Measurements from ENCODE around the gene CLCNKA.

The CLCNKA gene

DNA sequence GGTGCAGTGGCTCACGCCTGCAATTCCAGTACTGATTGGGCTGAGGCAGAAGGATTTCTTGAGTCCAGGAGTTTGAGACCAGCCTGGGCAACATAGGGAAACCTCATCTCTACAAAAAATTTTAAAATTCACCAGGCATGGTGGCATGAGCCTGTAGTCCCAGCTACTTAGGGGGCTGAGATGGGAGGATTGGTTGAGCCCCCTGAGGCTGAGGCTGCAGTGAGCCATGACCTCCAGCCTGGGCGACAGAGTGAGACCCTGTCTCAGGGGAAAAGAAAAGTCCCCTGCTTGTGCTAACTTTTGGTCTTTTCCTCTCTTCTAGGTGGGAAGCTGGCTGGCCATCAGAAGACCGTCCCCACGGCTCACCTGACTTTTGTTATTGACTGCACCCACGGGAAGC, 16.2 kb upstream of the CLCNKA start:
- Histone ChIP-seq H3K4me3 (ENCODE audit: low read length) (no peak overlapping the region), H3K9me3 (ENCODE audit: insufficient read depth, low read depth, low read length) (no peaks in the 10 kb centered on the region), H3K36me3 (ENCODE audit: insufficient read depth, low read depth, low read length) (no peaks in the 10 kb centered on the region), H3K27me3 (ENCODE audit: insufficient read depth, low read length) (no peaks in the 10 kb centered on the region; the same call in 1 of the 2 replicates), H3K4me1 (ENCODE audit: insufficient read depth, low read length) (no peaks in the 10 kb centered on the region), H3K27ac (ENCODE audit: low read length) (no peak overlapping the region), H3K9ac (ENCODE audit: low read depth, low read length) (no peak overlapping the region)

DNA sequence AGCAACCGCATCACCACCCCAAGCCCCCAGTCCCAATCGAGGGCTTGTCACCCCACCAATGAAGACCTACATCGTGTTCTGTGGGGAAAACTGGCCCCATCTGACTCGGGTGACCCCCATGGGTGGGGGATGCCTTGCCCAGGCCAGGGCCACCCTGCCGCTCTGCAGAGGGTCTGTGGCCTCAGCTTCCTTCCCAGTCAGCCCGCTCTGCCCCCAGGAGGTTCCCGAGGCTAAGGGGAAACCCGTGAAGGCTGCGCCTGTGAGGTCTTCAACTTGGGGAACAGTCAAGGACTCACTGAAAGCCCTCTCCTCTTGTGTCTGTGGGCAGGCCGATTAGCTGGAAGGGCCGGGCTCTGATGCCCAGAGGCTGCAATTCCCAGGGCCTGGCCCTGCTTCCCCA, 15.8 kb upstream of the CLCNKA start:
- no peaks in the 10 kb centered on the region for H3K4me1 ChIP-seq (ENCODE audit: insufficient read depth, low read length)
- no peaks in the 10 kb centered on the region for H3K9me3 ChIP-seq (ENCODE audit: insufficient read depth, low read depth, low read length)
- H3K27me3 ChIP-seq (ENCODE audit: insufficient read depth, low read length) = no peaks in the 10 kb centered on the region; the same call in 1 of the 2 replicates
- H3K27ac ChIP-seq (ENCODE audit: low read length) = no peak overlapping the region
- H3K4me3 ChIP-seq (ENCODE audit: low read length) = no peak overlapping the region
- no peaks in the 10 kb centered on the region for H3K36me3 ChIP-seq (ENCODE audit: insufficient read depth, low read depth, low read length)
- no peak overlapping the region for H3K9ac ChIP-seq (ENCODE audit: low read depth, low read length)

DNA sequence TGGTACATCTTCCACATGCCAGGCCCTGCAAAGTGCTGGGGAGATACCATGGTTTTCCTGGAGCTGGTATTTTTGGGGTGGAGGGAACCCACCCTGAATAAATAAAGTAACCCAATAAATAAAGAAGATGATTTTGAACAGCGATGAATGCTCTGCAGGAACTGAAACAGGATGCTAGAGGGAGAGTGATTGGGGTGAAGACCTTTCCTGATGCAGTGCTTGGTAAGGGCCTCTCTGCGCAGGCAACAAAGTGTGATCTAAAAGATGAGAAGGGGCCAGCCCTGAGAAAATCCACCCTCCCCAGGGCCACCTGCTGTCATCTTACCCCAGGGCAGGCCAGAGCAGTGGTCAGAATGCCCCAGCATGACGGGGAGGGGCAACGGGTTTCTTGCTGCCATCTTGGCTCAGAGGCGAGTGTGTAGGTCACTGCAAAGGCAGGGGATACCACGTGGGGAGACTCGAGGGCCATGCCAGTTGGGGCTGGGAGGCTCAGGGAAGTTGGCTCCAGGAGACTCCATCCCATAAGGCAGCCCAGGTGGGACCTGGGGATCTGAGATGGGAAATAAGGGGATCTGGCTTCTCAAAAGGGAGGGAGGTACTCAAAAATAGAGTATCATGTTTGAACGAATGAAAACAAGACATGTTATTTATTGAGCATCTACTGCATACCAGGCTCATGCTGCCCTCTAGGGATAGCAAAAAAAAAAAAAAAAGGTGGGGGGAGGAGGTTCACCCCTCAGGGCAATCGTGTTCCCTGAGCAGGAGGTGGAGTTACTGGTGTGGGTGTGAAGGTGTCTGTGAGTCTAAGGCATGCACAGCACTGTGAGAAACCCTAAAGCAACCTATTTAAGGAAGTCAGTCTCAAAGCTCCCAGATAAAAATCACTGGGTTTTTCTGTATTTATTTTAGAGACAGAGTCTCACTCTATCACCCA, 15.0 kb upstream of the CLCNKA start:
- Histone ChIP-seq H3K4me3 (ENCODE audit: low read length) (no peak overlapping the region), H3K9me3 (ENCODE audit: insufficient read depth, low read depth, low read length) (no peaks in the 10 kb centered on the region), H3K27ac (ENCODE audit: low read length) (no peak overlapping the region), H3K9ac (ENCODE audit: low read depth, low read length) (no peak overlapping the region), H3K4me1 (ENCODE audit: insufficient read depth, low read length) (no peaks in the 10 kb centered on the region), H3K27me3 (ENCODE audit: insufficient read depth, low read length) (no peaks in the 10 kb centered on the region; the same call in 1 of the 2 replicates), H3K36me3 (ENCODE audit: insufficient read depth, low read depth, low read length) (no peaks in the 10 kb centered on the region)

DNA sequence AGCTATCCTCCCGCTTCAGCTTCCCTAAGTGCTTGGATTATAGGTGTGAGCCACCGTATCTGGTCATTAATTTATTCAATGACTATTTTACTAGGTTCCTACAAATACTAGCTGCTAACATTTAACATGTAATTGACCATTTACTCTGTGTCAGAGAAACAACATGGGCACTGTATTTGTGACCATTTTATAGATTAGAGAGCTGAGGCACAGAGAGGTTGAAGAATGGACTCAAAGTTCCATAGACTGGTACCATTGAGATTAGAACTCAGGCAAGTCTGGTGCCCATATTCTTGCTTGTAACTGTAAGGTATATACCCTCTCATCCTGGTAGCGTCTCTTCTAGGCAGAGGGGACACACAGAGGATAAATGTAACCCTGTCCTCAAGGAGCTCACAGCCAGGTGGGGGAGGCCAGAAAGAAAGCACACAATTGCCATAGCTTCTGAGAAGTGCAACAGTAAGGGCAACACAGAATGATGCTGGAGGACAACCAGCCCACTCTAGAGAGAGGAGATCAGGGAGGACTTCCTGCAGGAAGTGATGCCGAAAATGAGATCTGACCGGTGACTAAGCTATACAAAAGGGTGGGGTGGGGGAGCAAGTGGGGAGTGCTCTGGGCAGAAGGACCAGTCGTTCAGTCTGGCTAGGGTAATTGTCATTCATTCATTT, 14.0 kb upstream of the CLCNKA start:
- Histone ChIP-seq H3K4me3 (ENCODE audit: low read length) (no peak overlapping the region), H3K4me1 (ENCODE audit: insufficient read depth, low read length) (peaks cover 4% of the 10 kb centered on the region; the same call in 1 of the 2 replicates), H3K9me3 (ENCODE audit: insufficient read depth, low read depth, low read length) (no peaks in the 10 kb centered on the region), H3K27me3 (ENCODE audit: insufficient read depth, low read length) (no peaks in the 10 kb centered on the region; the same call in 1 of the 2 replicates), H3K27ac (ENCODE audit: low read length) (no peak overlapping the region), H3K9ac (ENCODE audit: low read depth, low read length) (no peak overlapping the region), H3K36me3 (ENCODE audit: insufficient read depth, low read depth, low read length) (no peaks in the 10 kb centered on the region)

DNA sequence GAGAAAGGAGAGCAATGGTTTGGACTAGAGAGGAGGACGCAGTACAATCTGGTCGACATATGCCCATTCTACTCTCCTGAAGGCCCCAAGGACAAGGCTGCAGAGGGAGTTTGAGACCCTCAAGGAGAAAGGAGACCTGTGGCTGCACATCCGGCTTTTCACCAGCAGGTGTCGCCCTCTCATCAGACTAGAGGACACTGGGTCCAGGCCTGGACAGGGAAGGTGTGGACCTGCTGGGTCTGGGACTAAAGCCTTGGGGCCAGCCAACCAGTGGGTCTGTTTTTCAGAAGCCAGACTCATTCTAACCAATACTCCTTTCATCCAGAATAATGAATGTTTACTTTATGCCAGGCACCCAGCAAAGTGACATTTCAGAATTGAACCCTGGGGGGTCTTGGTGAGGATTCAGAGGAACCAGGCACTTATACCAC, 12.8 kb upstream of the CLCNKA start:
- H3K4me1 ChIP-seq (ENCODE audit: insufficient read depth, low read length) = peaks cover 9% of the 10 kb centered on the region; the same call in 1 of the 2 replicates
- no peak overlapping the region for H3K9ac ChIP-seq (ENCODE audit: low read depth, low read length)
- no peak overlapping the region for H3K4me3 ChIP-seq (ENCODE audit: low read length)
- no peaks in the 10 kb centered on the region for H3K36me3 ChIP-seq (ENCODE audit: insufficient read depth, low read depth, low read length)
- H3K27me3 ChIP-seq (ENCODE audit: insufficient read depth, low read length) = no peaks in the 10 kb centered on the region; the same call in 1 of the 2 replicates
- H3K9me3 ChIP-seq (ENCODE audit: insufficient read depth, low read depth, low read length) = no peaks in the 10 kb centered on the region
- H3K27ac ChIP-seq (ENCODE audit: low read length) = no peak overlapping the region

DNA sequence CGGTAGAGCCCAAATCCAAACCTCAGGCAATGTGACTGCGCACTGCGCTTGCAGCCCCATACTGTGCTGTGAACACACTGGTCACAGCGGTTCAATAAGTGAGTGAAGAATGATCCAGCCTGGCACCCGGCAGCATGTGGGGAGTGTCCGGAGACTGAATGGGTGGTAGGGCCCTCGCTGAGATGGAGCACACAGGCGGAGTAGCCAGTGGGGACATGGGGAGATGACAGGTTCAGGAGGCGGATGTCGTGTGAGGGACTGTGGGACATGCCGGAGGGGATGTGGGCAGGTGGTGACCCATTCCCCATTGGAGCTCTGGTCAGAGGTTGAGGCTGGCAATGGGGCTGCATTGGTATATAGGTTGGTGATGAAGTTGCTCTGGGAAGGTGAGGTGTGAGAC, 12.2 kb upstream of the CLCNKA start:
- Histone ChIP-seq H3K9ac (ENCODE audit: low read depth, low read length) (no peak overlapping the region), H3K27me3 (ENCODE audit: insufficient read depth, low read length) (no peaks in the 10 kb centered on the region; the same call in 1 of the 2 replicates), H3K27ac (ENCODE audit: low read length) (no peak overlapping the region), H3K4me1 (ENCODE audit: insufficient read depth, low read length) (peaks cover 9% of the 10 kb centered on the region; the same call in 1 of the 2 replicates), H3K36me3 (ENCODE audit: insufficient read depth, low read depth, low read length) (no peaks in the 10 kb centered on the region), H3K9me3 (ENCODE audit: insufficient read depth, low read depth, low read length) (no peaks in the 10 kb centered on the region), H3K4me3 (ENCODE audit: low read length) (no peak overlapping the region)

DNA sequence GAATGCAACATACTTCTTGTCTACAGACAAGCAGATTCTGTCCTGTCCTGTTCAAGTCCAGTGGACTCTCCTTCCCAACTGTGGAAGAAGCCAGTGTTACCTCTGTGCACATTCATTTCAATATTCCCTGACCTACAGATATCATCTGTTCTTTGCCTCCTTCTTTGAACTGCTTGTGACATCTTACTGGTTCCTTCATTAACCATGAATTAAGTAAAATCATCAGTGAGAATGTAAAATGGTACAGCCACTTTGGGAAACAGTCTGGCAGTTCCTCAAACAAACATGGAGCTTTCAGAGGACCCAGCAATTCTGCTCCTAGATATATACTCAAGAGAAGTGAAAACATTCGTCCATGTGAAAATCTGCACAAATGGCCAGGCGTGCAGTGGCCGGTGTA, 11.0 kb upstream of the CLCNKA start:
- H3K4me1 ChIP-seq (ENCODE audit: insufficient read depth, low read length) = peaks cover 9% of the 10 kb centered on the region; the same call in 1 of the 2 replicates
- H3K27ac ChIP-seq (ENCODE audit: low read length) = no peak overlapping the region
- no peak overlapping the region for H3K4me3 ChIP-seq (ENCODE audit: low read length)
- no peaks in the 10 kb centered on the region for H3K9me3 ChIP-seq (ENCODE audit: insufficient read depth, low read depth, low read length)
- H3K36me3 ChIP-seq (ENCODE audit: insufficient read depth, low read depth, low read length) = no peaks in the 10 kb centered on the region
- no peaks in the 10 kb centered on the region; the same call in 1 of the 2 replicates for H3K27me3 ChIP-seq (ENCODE audit: insufficient read depth, low read length)
- H3K9ac ChIP-seq (ENCODE audit: low read depth, low read length) = no peak overlapping the region

DNA sequence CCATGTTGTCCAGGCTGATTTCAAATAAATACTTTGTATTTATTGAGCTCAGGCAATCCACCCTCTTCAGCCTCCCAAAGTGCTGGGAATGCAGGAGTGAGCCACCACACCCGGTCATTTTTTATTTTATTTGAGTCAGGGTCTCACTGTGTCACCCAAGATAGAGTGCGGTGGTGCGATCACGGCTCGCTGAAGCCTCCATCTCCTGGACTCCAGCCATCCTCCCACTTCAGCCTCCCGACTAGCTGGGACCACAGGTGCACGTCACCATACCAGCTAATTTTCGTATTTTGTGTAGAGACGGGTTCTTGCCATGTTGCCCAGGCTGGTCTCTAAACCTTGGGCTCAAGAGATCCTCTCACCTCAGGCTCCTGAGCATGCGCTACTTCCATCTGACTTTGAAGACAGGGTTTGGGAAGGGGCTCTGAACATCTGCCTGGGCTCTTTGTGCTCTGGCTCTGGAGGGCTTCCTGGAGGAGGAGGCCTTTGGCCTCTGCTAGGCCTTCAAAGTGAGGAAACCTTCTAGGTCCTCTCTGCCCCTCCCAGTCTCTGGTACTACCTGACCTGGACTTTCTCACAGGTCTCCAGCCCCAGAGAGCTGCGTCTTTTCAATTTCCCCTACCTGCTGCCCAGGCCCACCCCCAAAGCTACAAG, 9.8 kb upstream of the CLCNKA start:
- no peaks in the 10 kb centered on the region for H3K27me3 ChIP-seq (ENCODE audit: insufficient read depth, low read length)
- peak overlapping the region; percentile 38 for H3K27ac ChIP-seq (ENCODE audit: low read length)
- no peaks in the 10 kb centered on the region for H3K9me3 ChIP-seq (ENCODE audit: insufficient read depth, low read depth, low read length)
- no peaks in the 10 kb centered on the region for H3K36me3 ChIP-seq (ENCODE audit: insufficient read depth, low read depth, low read length)
- H3K4me1 ChIP-seq (ENCODE audit: insufficient read depth, low read length) = peaks cover 9% of the 10 kb centered on the region; the same call in 1 of the 2 replicates
- peak overlapping the region; percentile 69; the same call in 1 of the 2 replicates for H3K4me3 ChIP-seq (ENCODE audit: low read length)
- H3K9ac ChIP-seq (ENCODE audit: low read depth, low read length) = peak overlapping the region; percentile 76; the same call in 1 of the 2 replicates

DNA sequence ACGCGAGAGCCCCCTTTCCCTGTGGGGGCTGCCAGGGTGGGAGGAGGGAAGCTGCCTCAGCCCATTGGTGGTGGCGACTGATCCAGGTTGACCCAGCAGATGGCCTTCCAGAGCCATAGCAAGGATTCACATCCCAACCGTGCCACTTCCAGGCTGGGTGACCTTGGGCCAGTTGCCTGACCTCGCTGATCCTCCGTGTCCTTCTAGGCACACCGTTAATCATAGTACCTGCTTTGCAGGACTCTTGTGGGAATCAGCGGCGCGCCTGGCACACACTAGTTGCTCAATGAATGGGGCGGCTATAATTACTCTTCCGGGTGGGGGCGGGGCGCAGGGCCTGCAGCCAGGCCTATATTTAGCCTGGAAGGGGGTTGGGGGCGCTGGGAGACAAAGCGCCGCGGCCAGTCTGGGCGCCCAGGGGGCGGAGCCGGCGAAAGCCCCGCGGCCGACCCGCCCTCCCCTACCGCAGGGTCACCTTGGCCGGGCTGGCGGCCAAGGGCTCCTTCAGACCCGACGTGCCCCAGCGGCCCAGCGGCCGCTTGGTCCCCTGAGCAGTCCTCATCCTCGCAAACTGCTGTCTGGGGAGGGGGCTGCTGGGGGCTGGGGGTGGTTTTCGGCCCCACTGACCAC, 9.1 kb upstream of the CLCNKA start:
- Histone ChIP-seq H3K9me3 (ENCODE audit: insufficient read depth, low read depth, low read length) (no peaks in the 10 kb centered on the region), H3K9ac (ENCODE audit: low read depth, low read length) (peak overlapping the region; percentile 76; the same call in 1 of the 2 replicates), H3K4me1 (ENCODE audit: insufficient read depth, low read length) (peaks cover 12% of the 10 kb centered on the region; the same call in 1 of the 2 replicates), H3K4me3 (ENCODE audit: low read length) (peak overlapping the region; percentile 69), H3K27me3 (ENCODE audit: insufficient read depth, low read length) (no peaks in the 10 kb centered on the region), H3K36me3 (ENCODE audit: insufficient read depth, low read depth, low read length) (no peaks in the 10 kb centered on the region), H3K27ac (ENCODE audit: low read length) (peak overlapping the region; percentile 38)

DNA sequence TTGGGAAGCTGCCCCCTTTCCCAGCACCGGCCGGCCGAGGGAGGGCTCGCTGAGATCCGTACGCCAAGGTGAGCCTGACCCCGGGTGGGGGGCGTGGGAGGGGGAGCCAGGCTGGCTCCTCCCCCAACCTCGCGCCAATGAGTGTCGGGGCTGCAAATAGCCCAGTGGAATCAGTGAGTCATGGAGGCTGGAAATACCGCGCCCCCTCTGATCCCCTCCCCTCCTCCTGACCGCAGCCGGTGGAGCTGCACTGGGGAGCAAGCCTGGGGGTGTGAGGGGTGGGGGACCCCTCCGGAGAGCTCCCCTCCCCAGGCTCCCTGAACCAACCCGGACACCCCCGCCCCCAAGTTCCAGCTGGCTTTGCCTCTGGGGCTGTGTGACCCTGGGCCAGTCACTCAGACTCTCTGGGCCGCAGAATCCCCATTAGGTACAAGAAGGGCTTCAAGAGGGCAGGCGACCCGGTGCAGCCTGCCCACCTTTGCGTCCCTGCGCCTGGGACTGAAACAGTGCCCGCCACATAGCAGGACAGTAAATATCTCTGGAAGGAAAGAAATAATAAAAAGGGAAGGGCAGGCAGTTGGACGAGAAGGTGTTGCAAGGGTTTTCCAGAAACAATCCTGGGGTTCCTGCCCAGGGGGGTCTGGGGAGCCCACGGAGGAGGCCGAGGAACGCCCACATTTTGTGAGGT, 8.5 kb upstream of the CLCNKA start:
- H3K36me3 ChIP-seq (ENCODE audit: insufficient read depth, low read depth, low read length) = no peaks in the 10 kb centered on the region
- peaks cover 12% of the 10 kb centered on the region; the same call in 1 of the 2 replicates for H3K4me1 ChIP-seq (ENCODE audit: insufficient read depth, low read length)
- H3K9me3 ChIP-seq (ENCODE audit: insufficient read depth, low read depth, low read length) = no peaks in the 10 kb centered on the region
- H3K27me3 ChIP-seq (ENCODE audit: insufficient read depth, low read length) = no peaks in the 10 kb centered on the region
- peak overlapping the region; percentile 38 for H3K27ac ChIP-seq (ENCODE audit: low read length)
- peak overlapping the region; percentile 76; the same call in 1 of the 2 replicates for H3K9ac ChIP-seq (ENCODE audit: low read depth, low read length)
- H3K4me3 ChIP-seq (ENCODE audit: low read length) = peak overlapping the region; percentile 69

All from iPS-20b (cell line).